Adrenal gland (tissue), 5 donors: ENCODE results near the gene F7.

Experiments
- CTCF ChIP-seq, 6 experiments: fragments of 450-650 bp in 4 of 6; fragments of 200-600 bp in 2 of 6; sonication (generic) in 1 of 6; IDR thresholded peaks; 1 replicate in 5 of 6; 2 replicates in 1 of 6; pipeline versions ENCODE4 v1.5.1 to v1.8.0; 2016 to 2021; ENCODE audit warnings: antibody characterized with exemption in 6 of 6, mild to moderate bottlenecking in 2 of 6, moderate library complexity in 1 of 6
- POLR2A ChIP-seq, 2 donors: fragments of 450-650 bp; IDR thresholded peaks; one replicate each; pipeline ENCODE4 v1.6.1; 2017; ENCODE audit warnings: antibody characterized with exemption in 2 of 2, mild to moderate bottlenecking in 2 of 2, moderate library complexity in 1 of 2
- donor health status: DM: no; HTN: no; CAD: no.

GRCh38 chr13:113074876-113075275 lies 30.7 kb upstream of the F7 start:
- TF ChIP-seq CTCF (IDR thresholded peaks at IDR 0.05) (no peak), POLR2A (IDR thresholded peaks at IDR 0.05) (no peak)
